ENCODE measurements around the gene MCUB.

The MCUB gene

DNA sequence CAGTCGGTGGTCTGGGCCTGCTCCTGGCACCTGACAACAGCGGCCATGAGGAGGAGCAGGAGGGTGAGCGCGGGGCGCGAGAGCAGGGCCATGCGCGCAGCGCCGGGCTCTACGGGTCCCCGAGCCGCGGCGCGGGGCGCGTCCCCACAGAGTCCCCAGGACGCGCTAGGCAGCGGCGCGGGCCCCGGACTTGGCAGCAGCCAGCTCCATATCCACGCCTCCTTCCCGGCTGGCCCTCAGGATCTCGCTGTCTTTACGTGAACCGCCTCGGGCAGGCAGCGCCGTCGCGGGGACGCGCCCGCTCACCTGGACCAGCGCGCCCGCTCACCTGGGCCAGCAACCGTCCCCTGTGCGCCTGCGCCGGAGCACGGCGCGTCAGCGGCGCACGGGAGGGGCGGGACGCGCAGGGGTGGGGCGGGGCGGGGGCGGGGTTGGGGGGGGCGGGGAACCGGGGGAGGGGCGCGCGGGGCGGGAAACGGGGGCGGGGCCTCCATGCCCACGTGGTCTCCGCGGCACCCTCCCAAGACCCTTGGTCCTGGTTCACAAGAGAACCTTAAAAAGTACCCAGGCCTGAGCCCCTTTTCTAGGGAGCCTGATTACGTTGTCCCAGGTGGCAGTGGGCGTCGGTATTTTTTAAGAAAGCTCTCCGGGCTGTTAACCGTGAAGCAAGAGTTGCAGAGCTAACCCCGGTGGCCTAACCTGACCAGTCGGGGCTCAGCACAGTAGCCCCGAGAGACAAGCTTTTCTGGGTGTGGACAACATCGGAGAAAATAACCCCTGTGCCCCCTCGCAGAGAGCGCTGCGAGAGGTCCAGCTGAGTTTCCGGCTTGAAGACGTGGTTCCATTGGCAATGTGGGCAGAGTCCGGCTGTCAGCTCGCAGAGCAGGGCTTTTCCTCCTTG, 169.9 kb downstream of the MCUB start, which contains the start of gene PLA2G12A:
TSS of gene PLA2G12A (minus strand) at position 353 of the 901 bp plus-strand sequence. CDS start at position 92, 261 bp downstream.
- peak; percentile 90 for ATAC-seq
- DNase-seq = peak; percentile 74

DNA sequence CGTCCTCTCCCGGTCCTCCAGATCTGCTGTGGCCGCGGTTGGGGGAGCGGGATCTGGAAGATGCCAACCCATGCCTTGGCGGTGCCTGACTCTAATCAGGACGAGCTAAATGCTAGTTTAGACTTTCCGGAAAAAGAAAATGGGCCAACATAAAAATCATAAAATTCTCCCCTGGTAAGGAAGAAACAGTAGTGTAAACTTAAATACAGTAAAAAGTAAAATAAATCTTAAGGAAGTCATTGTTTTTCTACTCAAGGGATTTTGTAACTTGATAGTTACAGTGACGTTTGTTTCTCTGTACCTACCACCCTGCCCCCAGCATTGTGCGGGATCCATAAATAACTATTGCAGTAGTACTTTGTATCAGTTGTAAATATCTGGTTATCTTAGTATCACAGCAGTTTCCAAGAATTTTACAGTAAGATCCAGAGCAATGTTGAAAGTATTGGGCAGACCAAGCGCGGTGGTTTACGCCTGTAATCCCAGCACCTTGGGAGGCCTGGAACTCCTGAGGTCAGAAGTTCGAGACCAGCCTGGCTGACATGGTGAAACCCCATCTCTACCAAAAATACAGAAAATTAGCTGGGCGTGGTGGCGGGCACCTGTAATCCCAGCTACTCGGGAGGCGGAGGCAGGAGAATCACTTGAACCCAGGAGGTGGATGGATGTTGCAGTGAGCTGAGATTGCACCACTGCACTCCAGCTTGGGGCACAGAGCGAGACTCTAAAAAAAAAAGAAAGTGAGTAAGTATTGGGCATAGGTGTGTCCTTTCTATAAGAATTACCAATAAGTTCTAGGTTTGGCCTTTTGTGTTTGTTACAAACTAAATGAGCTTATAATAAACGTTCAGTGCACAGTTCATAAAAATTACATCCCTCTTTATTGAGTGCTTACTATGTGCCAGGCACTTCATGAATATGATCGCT, 170.8 kb downstream of the MCUB start:
- no peak for DNase-seq
- no peak for ATAC-seq

DNA sequence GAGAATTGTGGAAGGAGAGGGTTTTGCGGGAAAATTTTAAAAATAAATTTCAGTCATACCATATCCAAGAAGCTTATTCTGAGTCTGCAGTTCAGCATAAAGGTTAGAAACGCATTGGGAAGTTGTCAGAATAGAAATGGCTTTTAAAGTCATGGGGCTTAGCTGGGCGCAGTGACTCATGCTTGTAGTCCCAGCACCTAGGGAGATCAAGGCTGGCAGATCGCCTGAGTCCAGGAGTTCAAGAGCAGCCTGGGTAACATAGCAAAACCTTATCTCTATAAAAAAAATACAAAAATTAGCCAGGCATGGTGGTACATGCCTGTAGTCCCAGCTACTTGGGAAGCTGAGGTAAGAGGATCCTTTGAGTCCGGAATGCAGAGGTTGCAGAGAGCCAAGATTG, 173.7 kb downstream of the MCUB start:
- DNase-seq (no peak), ATAC-seq (no peak)

DNA sequence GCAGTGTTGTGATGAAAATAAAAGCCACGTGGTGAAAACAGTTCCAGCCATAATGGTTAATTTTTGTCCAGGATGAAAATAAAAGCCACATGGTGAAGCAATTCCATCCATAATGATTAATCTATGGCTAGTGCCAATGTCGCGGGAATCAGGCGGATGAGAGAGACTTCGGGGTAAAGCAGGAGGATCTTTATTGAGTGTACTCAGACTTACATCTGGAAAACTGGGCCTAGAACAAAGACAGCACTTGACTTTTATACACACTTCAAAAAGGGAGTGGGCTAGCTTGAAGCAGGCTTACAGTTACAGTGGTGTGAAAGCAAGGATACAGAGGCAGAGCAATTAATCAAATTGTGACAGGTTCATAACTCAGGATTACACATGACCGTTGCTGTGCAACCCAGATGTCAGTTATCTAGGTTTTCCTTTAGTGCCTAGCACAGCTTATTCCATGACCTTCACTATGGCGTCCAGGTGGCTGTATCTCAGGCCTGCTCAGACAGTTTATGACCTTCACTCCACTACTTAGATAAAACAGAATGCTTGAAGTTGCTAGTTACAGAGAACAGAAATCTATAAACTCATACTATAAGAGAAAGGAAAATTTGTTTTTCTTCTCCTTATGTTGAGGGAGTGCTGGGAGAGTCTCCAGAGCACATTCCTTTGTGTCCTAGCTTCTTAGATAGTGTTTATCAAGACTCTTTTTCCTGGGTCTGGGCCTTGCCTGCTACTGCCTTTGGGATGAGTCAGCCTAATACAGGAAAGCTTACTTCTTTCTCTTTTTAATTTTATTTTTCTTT, 175.7 kb downstream of the MCUB start:
- no peak for DNase-seq
- ATAC-seq = no peak

All from stimulated activated naive CD8-positive, alpha-beta T cell treated with anti-CD3 and anti-CD28 coated beads, Interleukin-15, Interleukin-2, amounts not matched to agents 100 U/mL and 50 U/mL, for 24 hours (primary cell).